Colonic mucosa (tissue), 4 donors: ENCODE measurements around the gene EPHB4. TPM values are rescaled to one million over a fixed set of nuclear protein-coding genes. Genes with fewer than 3 reads are reported as not detected.
A peak's percentile ranks its signal among the peaks of the same experiment; 100 is the strongest.

ENCODE experiments used
- DNase-seq: peaks from one replicate; pipeline ENCODE4 v3.0.0-alpha.2; 2020
- H3K27ac ChIP-seq: fragments of 200-600 bp; one replicate; pipeline ENCODE4 v1.8.0; 2021
- H3K27me3 ChIP-seq: fragments of 200-600 bp; one replicate; pipeline ENCODE4 v1.8.0; 2021
- H3K36me3 ChIP-seq: fragments of 200-600 bp; one replicate; pipeline ENCODE4 v1.8.0; 2021
- H3K4me1 ChIP-seq: fragments of 200-600 bp; one replicate; pipeline ENCODE4 v1.8.0; 2021; ENCODE audit warnings: mild to moderate bottlenecking
- H3K4me3 ChIP-seq: fragments of 200-600 bp; one replicate; pipeline ENCODE4 v1.8.0; 2021
- H3K9ac ChIP-seq, 2 donors: one replicate each; pipeline ENCODE4 v1.7.0; 2013; ENCODE audit warnings: control low read depth in 2 of 2, low read depth in 2 of 2, low read length in 2 of 2
- H3K9me3 ChIP-seq: fragments of 200-600 bp; one replicate; pipeline ENCODE4 v1.8.0; 2021
- intact Hi-C: fragments of 100-400 bp; cut with DNase I; formaldehyde crosslinking; loops from one replicate; pipeline ENCODE4 v1.14.1; 2022
- total RNA-seq, 2 donors: library from RNA; stranded (reverse); fragmentation: NEBNext Ultra II Directional in 1 of 2; extraction: Animal tissue kit (Norgen Biotek cat#: 25700) in 1 of 2; gene quantifications; one replicate each; pipeline ENCODE4 v1.2.1, GENCODE V29; 2021
- TF ChIP-seq, protein P1 (sequence below): fragments of 200-600 bp; IDR thresholded peaks from one replicate; pipeline ENCODE4 v1.8.0; 2022; ENCODE audit warnings: antibody characterized with exemption, mild to moderate bottlenecking
- donor health status: healthy.
- donor health status: DM: no; HTN: no; CAD: no.
- donor health status: DM: no; HTN: no; CAD: no.

The EPHB4 gene
- total RNA-seq, 2 donors from 2014 or later: 43.1 to 75.9 TPM

- peak overlapping the region; percentile 35 to 74 for H3K9ac ChIP-seq
- DNase-seq: peak; percentile 85
- intact Hi-C loops: no loop called here
- H3K36me3 ChIP-seq: no peaks in the 10 kb centered on the region
- H3K4me3 ChIP-seq: no peak overlapping the region
- H3K27ac ChIP-seq: peak overlapping the region; percentile 73
- TF ChIP-seq, protein P1, sequence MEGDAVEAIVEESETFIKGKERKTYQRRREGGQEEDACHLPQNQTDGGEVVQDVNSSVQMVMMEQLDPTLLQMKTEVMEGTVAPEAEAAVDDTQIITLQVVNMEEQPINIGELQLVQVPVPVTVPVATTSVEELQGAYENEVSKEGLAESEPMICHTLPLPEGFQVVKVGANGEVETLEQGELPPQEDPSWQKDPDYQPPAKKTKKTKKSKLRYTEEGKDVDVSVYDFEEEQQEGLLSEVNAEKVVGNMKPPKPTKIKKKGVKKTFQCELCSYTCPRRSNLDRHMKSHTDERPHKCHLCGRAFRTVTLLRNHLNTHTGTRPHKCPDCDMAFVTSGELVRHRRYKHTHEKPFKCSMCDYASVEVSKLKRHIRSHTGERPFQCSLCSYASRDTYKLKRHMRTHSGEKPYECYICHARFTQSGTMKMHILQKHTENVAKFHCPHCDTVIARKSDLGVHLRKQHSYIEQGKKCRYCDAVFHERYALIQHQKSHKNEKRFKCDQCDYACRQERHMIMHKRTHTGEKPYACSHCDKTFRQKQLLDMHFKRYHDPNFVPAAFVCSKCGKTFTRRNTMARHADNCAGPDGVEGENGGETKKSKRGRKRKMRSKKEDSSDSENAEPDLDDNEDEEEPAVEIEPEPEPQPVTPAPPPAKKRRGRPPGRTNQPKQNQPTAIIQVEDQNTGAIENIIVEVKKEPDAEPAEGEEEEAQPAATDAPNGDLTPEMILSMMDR: no peak
- H3K27me3 ChIP-seq: no peaks in the 10 kb centered on the region
- peaks cover 3% of the 10 kb centered on the region for H3K4me1 ChIP-seq
- H3K9me3 ChIP-seq: no peaks in the 10 kb centered on the region
These were observed 8.8 kb upstream of the EPHB4 start for GRCh38 chr7:100835903-100836811.

DNA sequence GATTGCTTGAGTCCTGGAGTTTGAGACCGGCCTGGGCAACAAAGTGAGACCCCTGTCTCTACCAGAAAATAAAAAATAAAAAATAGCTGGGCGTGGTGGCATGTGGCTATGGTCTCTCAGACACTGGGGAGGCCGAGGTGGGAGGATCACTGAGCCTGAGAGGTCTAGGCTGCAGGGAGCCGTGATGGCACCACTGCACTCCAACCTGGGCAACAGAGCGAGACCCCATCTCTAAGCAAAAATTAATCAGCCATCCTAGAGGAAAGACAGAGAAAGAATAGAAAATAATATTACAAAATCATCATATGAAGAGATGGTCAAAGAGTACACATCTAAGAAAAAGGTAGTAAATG is 4.9 kb upstream of the EPHB4 start:
- Histone ChIP-seq H3K9me3 (no peaks in the 10 kb centered on the region), H3K36me3 (no peaks in the 10 kb centered on the region), H3K27ac (peak overlapping the region; percentile 40), H3K9ac (no peak overlapping the region), H3K27me3 (no peaks in the 10 kb centered on the region), H3K4me3 (no peak overlapping the region), H3K4me1 (peaks cover 3% of the 10 kb centered on the region)
- TF ChIP-seq, protein P1: no peak
- intact Hi-C loops: no loop called here
- DNase-seq: no peak

GRCh38 chr7:100830396-100830795 is 3.1 kb upstream of the EPHB4 start:
- no peak overlapping the region for H3K4me3 ChIP-seq
- no peak overlapping the region for H3K27ac ChIP-seq
- intact Hi-C loops: no loop called here
- no peaks in the 10 kb centered on the region for H3K4me1 ChIP-seq
- no peaks in the 10 kb centered on the region for H3K27me3 ChIP-seq
- no peak overlapping the region for H3K9ac ChIP-seq
- no peaks in the 10 kb centered on the region for H3K9me3 ChIP-seq
- no peak for DNase-seq
- no peaks in the 10 kb centered on the region for H3K36me3 ChIP-seq
- TF ChIP-seq, protein P1: no peak

DNA sequence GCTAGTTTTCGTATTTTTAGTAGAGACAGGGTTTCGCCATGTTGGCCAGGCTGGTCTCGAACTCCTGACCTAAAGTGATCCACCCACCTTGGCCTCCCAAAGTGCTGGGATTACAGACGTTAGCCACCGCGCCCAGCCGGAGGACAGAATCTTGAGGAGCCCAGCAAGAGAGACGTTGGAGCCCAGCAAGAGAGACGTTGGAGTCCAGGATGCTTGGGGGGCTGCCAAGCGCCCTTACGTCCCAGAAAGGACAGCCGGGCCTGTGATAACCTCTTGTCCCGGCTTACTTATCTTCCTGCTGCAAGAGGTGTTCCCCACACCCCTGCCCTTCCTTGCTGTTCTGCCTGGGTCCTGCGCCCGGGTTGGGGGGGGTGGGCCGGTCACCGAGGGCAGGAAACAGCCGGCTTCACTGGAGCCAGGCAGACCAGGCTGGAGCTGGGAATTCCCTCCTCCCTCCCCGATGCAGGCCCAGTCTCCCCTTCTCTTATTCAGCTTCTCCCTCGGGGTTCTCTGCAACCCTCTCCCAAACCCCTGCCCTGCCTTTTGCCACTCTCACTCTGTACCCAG is 1.9 kb upstream of the EPHB4 start:
- TF ChIP-seq, protein P1: no peak
- Histone ChIP-seq H3K36me3 (no peaks in the 10 kb centered on the region), H3K27me3 (no peaks in the 10 kb centered on the region), H3K4me3 (no peak overlapping the region), H3K4me1 (no peaks in the 10 kb centered on the region), H3K9me3 (no peaks in the 10 kb centered on the region), H3K27ac (no peak overlapping the region), H3K9ac (no peak overlapping the region)
- DNase-seq: peak; percentile 44
- intact Hi-C loops: no loop called here

DNA sequence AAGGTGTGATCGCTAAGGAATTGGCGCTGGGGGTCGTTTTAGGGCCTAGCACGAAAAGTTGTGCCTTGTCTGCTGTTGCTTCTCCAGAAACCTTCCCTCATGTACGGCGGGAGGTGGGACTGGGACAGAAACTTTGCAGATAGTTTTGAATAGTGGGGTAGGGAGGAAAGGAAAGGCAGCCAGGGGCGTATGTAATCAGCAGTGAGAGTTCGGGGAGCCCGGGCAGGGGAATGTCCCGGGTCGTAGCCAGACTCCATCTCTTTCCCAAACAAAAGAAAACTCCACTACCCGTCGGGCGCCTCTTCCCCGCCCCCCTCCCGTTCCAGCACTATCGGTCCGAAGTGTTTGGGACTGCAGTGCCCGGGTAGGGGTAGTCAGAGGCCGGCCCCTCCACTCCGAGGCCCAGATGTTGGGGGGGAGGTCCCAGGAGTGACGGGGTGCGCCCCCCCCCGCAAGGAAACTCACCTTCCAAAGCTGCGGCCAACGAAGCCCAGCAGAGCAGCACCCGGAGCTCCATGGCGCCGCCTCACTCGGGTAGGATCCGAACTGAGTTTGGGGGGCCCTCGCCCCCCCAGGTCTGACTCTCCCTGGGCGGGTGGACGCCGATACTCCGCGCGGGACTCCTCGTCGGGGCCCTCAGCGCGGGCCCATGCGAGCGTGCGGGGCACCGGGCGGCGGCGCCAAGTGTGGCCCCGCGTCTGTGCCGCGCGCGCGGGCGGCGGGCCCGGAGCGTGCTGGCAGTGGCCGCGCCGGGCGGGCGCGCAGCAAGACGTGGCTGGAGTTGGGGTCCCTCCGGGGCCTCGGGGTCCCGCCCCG is 601 bp downstream of the EPHB4 start:
- H3K9me3 ChIP-seq: no peaks in the 10 kb centered on the region
- H3K4me1 ChIP-seq: no peaks in the 10 kb centered on the region
- no peaks in the 10 kb centered on the region for H3K36me3 ChIP-seq
- DNase-seq: no peak
- peak overlapping the region; percentile 64 to 80 for H3K9ac ChIP-seq
- H3K4me3 ChIP-seq: peak overlapping the region; percentile 58
- TF ChIP-seq, protein P1: no peak
- intact Hi-C loops: no loop called here
- H3K27me3 ChIP-seq: no peaks in the 10 kb centered on the region
- peak overlapping the region; percentile 60 for H3K27ac ChIP-seq
